HG03520 (cell line): ENCODE measurements around the gene AFF2.

Experiments
- ATAC-seq: cut with Tn5 transposase; IDR thresholded peaks from one replicate; pipeline ENCODE4 v1.9.1; 2021; ENCODE audit warnings: mild to moderate bottlenecking, moderate library complexity; ENCODE audit not compliant: unreplicated experiment

The AFF2 gene

GRCh38 chrX:148535639-148536038 lies 35.2 kb downstream of the AFF2 start:
- ATAC-seq: no peak

DNA sequence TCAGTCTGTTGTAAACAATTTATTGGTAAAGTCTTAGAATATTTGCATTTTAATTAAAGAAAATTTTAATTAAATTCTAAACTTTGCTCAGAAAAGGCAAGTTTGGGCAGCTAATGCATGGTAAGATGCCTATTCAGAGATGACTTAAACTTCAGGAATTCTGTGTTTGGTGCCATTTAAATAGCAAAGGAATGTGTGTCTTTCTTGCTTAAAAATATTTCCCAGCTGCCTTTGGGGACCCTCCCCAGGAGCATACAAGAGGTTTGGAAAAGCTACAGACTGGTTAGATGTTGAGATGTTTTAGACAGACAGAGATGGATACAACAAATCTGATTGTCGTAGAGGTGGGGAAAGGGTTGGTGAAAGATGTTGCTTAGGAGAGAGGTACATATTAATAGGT lies 36.5 kb downstream of the AFF2 start:
- no peak for ATAC-seq

DNA sequence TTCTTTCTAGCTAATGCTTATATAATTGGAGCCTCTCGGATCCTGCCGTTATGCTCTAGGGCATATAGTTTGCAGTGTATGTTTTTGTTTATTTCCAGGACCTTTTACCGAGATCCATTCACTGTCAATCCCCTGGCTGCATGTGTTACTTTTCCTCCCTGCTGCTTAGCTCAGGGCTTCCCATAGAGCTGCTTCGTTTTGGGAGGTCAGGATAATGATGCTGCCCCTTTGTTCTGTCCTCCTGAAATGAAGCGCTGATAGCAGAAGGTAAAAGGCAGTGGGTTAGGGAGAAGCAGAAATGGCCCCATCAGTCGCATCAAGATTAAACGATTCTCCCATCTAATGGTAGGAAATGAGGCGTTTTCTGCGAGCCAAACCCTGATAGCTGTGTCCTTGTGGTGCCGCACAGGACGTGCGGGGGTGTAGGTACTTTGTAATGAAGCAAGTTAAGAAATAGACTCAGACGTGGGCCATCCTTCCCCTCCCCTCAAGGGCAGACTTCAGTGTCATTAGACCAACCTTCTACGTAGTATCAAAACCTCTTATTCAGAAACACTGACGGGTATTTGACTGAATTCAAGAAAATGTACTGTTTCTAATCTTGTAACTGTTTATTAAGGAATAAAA lies 37.3 kb downstream of the AFF2 start:
- ATAC-seq: no peak

GRCh38 chrX:148538582-148538981 lies 38.2 kb downstream of the AFF2 start:
- ATAC-seq: no peak

DNA sequence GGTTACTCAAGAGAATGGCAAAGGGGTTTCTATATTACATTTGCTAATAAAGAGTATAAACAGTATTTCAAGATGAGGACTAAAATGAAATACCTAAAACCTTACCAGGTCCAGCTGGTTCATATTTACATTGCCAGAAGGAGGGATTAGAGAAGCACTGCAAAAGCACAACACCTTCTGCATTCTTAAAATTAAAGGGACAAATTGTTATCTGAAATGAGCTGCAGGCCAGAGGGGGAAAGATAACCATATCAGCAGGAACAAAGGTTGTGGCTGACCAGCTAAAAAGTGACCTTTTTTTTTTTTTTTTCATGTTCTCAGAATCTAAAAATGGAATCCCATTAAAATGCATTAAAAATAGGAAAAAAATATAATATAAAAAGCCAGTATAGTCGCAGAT lies 39.7 kb downstream of the AFF2 start:
- no peak for ATAC-seq

GRCh38 chrX:148540671-148541583 lies 40.5 kb downstream of the AFF2 start:
- ATAC-seq: no peak

- ATAC-seq: no peak
Observed at GRCh38 chrX:148541584-148541940, 41.1 kb downstream of the AFF2 start.

GRCh38 chrX:148542481-148543255 lies 42.3 kb downstream of the AFF2 start:
- ATAC-seq: no peak

- no peak for ATAC-seq
Observed at GRCh38 chrX:148552775-148553174, 52.4 kb downstream of the AFF2 start.

GRCh38 chrX:148555101-148555500 lies 54.7 kb downstream of the AFF2 start:
- ATAC-seq: no peak

- no peak for ATAC-seq
Observed at GRCh38 chrX:148555571-148556243, 55.3 kb downstream of the AFF2 start.

DNA sequence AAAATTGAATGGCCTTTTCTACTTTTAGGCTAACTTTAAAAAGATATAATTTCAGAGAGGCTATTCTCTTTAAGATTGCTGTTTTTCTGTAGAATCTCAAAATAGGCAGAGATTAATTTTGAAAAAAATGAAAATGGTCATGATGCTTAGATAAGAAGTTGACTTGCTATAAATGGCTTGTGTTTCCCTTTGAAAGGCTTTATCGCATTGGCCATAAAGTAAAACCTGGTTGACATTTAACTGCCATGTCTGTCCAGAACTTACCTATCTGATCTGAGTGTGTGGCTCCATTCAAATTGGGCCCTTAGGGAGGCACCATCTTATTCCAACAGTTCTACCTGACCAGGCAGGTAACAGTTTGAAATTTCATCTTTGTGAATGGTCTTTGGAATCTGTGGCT lies 56.1 kb downstream of the AFF2 start:
- ATAC-seq: no peak

DNA sequence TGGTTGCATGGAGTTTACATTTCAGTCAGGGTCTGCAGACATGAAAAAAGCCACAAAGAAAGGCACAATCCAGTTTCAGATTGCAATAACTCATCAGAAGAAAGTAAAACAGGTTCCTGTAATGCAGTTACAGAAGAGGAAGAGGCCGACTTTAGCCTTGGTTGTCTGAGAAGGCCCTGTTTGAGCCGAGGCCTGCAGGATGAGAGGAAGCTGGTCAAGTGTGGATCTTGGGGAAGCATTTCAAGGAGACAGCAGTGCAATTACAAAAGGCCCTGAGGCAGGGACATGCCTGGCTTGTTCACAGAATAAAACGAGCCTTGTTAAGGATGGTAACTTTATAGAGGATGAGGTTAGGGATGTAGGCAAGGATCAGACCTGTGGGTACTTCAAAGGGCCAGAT lies 62.4 kb downstream of the AFF2 start:
- no peak for ATAC-seq

GRCh38 chrX:148567229-148567628 lies 66.8 kb downstream of the AFF2 start:
- no peak for ATAC-seq

DNA sequence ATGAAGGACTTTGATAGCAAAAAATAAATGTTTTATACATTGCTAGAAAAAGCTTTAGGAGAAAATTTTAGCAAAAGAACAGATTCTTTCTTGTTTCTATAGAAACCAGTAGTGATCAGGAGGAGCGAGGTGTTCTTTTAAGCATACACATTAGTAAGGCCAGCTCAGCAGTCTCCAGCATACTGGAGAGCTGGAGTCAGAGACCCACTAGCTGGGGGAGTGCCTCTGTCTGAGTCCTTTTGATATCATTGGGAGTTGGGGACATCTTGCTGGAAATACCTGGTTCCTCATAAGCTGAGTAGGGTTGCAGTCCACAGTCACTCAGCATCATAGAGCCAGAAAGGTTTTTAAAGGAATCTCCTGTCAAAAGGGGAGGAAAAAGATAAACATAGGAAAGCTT lies 67.4 kb downstream of the AFF2 start:
- ATAC-seq: no peak

GRCh38 chrX:148568763-148569162 lies 68.3 kb downstream of the AFF2 start:
- ATAC-seq: no peak

GRCh38 chrX:148572337-148572736 lies 71.9 kb downstream of the AFF2 start:
- no peak for ATAC-seq

DNA sequence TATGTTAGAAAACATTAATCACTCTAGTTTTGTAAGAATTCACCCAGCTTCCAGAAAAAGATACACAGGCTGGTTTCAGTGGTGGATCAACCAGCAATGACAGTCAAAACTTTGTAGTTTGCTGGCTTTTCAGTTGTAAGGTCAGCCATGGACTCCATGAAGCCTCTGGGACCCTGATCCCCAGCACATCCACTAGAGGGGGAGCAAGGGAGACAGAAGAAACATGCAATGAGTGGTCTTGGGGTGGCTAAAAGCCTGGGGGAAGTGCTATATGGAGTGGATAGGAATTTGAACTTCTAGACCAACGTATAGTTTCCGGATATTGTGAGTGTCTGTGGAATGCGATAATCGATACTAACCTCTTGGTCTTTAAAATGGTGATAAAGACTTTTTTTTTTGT lies 72.7 kb downstream of the AFF2 start:
- ATAC-seq: no peak

GRCh38 chrX:148574237-148574973 lies 74.0 kb downstream of the AFF2 start:
- no peak for ATAC-seq

DNA sequence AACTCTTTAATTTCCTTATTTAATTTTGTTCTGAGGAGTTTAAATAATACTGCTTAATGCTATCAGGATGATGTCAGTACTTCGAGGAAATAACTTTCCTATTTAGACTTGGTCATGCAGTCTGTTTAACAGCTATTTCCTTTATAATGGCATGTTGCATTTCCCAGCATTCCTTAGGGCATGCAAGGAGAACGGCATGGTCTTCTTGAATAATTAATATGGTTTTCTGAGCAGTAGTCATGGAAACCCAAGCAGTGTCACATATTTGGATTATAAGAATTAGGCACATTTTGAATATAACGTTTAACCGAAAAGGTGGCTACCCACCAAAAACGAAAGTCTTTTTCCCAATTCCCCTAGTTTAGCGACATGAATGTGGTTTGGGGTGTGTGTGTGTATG lies 76.0 kb downstream of the AFF2 start:
- ATAC-seq: no peak

GRCh38 chrX:148577741-148578140 lies 77.3 kb downstream of the AFF2 start:
- ATAC-seq: no peak
